NCI-H446 treated with DMSO at 0.1 percent for 48 hours (cell line): Measurements from ENCODE around the gene CHCHD6.

Source experiments
- DNase-seq: peaks from one replicate; lab custom pipeline; 2025; lab: John Stamatoyannopoulos, UW

The CHCHD6 gene

GRCh38 chr3:126896067-126896441, 192.0 kb downstream of the CHCHD6 start:
- DNase-seq = no peak

GRCh38 chr3:126896968-126897367, 192.9 kb downstream of the CHCHD6 start:
- DNase-seq = no peak

- DNase-seq = no peak
Measured at GRCh38 chr3:126897943-126898342, 193.9 kb downstream of the CHCHD6 start.

DNA sequence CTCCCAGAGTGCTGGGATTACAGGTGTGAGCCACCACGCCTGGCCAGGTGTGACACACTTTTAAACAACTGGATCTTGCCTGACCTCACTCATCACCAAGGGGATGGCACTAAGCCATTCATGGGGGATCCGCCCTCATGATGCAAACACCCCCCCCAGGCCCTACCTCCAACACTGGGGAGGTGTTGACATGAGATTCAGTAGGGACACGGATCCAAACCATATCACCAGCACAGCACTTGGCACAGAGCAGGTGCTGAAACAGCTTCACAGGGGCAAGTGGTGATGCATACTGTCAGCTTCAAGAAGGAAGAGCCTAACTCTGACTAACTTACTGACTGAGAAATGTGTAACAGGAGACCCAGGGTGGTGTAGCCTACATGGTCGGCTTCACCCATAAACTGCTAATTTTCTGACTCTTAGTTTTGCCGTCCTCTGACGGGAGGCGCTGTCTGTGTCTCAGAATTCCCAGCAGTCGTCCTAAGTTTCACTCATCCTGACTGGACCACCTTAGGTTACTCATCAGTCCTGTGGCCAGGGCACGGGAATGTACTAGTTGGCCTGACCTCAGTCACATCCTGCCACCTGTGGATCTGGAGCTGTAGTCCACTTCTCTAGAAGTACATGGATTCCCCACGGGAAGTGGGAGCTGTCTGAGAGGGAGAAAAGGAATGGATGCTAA, 197.0 kb downstream of the CHCHD6 start:
- no peak for DNase-seq

DNA sequence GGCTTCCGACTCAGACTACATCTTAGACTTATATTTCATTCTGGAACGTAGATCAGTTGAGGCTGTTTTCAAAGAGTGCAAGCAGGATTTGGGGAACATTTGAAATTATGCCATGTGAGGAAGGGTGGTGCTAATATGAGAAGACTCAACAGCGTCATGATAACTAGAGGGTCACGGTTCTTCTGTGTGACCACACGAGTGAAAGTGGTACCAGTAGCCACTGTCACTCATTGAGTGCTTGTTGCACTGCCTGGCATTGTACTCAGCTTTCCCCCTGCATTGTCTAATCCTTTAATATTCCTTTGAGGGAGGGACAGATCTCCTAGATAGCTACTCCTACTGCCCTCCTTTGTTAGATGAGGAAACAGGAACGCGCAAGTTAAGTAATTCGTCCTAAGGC, 197.6 kb downstream of the CHCHD6 start:
- no peak for DNase-seq

DNA sequence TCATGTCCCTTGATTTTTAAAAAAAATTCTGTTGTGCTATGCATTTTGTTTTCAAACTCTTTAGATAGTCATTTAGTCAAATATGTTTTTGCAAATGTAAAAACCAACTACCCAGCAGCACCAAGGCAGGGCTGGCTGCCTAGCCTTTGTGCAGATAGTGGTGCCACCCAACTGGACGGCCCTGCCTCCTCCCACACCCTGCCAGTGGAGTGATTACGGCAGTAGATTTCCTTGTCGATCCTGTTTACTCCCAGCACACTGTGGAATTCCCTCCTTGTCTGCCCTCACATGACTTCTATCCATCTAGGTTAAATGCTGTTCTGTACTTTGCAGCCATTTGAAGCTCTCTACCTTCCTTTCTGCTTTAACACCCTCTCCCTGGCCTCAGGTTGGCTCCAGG, 199.5 kb downstream of the CHCHD6 start:
- no peak for DNase-seq

GRCh38 chr3:126907557-126907956, 203.5 kb downstream of the CHCHD6 start:
- DNase-seq = no peak

DNA sequence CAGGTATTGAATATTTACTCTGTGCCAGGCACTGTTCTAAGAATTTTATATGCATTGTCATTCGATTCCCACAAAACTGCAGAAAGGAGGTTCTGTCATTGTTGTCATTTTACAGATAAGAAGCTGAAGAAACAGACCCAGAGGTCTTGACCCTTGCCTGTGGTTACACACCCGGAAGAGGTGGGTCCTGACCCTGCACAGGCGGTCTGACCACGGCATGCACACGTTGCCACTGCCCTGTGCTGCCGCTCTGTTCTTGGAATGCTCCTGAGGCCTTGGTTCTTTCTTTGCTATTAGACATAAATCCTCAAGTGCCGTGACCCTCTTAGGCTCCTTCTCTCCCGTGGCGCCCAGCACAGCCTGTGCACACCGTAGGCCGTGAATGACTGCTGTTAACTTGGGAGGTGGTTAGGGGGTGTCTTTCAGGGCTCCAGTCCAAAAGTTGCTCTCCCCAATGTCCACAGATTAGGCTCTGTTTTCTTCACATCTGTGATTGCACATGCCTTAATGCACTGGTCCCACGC, 204.8 kb downstream of the CHCHD6 start:
- no peak for DNase-seq

DNA sequence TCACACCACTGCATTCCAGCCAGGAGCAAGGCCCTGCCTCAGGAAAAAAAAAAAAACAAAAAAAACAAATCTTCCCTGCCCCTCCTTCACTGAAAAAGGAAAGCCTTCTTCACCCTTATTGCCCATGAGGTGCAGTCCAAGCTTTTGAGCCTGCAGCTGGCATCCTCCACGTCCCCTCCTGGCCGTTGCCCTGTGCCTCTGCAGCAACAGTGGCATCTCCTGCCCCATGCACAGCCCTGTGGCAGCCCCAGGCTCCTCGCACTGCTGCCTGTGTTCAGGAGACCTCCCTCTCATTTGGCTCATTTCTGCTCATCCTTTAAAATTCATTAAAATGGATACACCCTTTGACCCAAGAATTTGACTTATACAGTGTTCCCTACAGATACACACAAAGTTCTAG, 206.2 kb downstream of the CHCHD6 start:
- DNase-seq = no peak

DNA sequence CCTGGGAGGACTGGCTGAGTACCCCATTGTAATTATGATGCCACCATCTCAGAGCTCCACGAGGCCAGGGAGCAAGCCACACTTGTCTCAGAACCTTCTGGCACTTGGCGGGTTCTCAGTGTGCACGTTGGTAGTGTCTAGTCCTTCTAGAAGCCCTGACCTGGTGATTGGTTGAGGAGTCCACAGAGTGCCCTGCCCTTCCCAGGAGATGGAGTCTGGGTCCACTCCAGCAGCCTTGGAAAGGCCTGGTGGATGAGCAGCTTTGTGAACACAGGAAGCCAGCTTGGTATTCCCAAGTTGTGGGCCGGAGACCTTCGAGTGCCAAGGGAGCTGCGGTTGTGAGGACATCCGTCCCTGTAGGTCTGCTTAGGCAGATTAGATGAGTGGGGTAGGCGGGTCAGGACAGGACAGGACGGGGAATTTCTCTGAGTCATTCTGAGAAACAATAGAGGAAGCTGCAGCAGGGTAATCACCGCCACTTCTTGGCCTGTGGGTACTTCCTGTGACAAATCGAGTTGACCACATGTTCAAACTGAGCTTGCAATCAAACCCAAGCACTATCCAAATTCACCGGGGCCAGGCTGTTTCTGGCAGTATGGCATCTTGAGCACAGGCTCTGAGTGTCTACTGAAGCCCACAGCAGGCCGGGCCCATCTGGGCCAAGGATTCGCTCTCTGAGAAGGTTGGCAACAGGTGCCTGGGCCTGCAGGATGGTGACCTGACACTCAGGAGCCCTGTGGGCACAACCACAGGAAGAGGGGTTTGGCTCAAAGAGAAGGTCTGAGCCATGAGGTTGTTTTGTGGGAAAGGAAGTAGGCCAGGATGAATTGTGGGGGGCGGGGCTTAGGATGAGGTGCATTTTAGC, 207.4 kb downstream of the CHCHD6 start:
- DNase-seq = no peak

GRCh38 chr3:126912027-126912422, 208.0 kb downstream of the CHCHD6 start:
- DNase-seq = no peak

DNA sequence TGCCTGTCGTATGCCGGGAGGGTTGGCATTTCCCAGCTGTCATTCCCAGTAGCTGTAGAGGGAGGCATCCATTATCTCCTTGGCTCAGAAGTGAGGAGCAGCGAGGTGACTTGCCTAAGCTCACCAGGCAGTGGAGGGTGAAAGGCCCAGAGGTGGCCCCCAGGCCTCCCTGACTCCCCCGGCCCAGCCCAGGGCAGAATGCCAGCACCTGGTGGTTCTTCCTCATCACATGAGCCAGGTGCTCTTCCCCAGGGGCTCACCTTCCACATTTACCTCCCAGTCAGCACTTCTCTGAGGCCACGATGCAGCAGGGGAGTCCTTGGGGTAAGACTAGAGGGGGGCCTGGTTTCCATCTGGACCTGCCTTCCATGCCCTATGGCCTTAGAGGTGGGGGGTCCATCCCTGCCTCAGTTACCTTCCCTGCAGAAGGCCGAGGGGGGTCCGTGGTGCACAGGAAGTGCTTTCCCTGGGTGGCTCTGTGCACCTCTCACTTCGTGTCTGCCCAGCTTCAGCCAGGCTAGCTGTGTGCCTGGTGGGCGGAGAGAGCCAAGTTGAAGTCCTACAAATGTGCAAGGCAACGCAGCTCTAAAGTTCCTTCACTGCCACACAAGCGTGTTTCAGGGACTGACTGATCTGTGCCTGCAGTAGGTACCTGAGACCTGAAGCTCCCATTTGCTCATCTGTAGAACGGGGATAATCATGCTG, 208.6 kb downstream of the CHCHD6 start:
- no peak for DNase-seq

DNA sequence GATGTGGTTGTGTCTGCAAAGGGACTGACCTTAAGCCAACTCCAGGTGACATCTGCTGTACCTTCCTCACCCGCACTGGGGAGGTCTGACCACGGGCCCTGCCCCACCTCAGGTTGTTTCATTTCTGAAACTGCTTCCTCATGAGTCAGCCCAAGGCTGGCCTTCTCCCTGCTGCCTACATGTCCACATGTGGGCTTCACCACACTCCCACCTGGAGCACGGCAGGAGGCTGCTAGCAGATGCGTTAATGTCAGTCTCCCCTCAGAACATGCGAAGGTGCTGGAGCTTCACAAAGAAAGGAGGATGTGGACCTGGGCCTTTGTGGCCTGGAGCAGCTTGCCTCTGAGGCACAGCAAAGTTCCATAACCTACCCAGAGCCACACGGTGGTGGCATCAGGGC, 209.5 kb downstream of the CHCHD6 start:
- DNase-seq = no peak

DNA sequence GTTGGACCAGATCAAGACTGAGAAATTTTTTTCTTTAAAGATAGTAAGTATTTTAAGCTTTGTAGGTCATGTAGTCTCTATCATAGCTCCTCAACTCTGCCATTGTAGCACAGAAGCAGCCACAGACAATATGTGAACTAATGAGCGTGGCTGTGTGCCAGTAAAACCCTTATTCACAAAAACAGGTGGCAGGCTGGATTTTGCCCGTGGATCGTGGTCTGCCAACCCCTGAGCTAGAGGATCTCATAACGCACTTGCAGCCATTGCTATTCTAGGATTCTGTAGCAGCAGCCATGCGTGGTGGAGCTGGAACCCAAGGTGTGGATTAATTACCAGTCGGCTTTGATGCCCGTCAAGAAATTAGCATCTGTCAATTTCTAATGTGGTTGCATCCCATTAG, 210.2 kb downstream of the CHCHD6 start:
- DNase-seq = no peak

DNA sequence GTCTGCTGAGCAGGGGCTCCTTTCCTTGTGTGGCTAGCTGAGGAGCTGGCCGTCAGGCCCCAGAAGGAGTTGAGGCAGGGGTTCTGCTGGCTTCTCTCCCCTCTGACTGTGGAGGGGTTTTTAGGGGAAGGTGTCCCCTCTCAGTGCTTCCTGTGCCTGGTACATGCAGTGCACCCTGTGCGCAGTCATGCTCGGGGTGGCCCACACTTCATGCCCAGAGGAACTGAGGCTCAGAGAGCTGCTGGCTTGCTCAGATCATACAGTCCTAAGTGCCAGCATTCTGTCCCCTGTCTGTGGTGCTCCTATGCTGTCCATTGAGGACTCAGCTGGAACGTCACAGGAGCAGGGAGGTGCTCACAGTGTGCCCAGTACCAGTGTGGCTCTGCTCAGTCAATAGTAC, 211.0 kb downstream of the CHCHD6 start:
- DNase-seq = no peak

DNA sequence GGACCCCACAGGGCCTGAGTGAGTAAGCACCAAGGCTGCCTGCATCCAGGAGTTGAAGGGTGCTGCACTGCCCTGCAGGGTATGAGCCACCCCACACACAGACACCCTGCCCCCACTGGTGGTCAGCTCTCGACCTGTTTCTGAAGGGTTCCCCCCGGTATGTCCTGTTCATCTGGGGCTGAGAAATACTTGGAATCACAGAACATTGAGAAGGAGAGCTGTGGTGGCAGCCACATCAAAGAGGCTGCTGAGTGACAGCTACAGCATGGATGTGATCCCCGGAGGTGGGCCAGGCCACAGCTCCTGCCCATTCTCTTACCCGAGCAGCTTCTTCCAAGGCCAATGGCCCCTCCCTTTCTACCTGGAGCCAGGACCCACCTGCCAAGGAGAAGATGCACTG, 212.5 kb downstream of the CHCHD6 start:
- DNase-seq = no peak

GRCh38 chr3:126917232-126917804, 213.3 kb downstream of the CHCHD6 start:
- no peak for DNase-seq

DNA sequence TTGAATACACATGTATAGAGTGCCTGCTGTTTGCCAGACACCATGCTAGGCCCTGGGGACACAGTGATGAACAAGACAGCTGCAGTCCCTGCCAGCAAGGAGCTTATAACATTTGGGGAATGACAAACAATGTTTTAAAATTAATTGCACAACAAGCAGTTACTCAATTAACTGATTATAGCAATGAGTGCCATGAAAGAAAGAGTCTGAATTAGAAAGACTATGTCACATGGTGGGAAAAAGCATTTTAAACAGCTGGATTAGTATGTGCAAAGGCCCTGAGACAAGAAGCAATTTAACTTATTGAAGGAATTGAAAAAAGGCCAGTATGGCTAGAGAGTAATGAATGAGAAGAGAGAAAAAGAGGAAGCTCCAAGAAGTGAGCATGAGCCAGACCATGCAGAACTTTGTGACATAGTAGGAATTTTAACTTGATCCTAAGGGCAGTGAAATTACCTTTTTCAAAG, 214.3 kb downstream of the CHCHD6 start:
- no peak for DNase-seq

GRCh38 chr3:126921085-126921824, 217.2 kb downstream of the CHCHD6 start:
- DNase-seq = no peak

DNA sequence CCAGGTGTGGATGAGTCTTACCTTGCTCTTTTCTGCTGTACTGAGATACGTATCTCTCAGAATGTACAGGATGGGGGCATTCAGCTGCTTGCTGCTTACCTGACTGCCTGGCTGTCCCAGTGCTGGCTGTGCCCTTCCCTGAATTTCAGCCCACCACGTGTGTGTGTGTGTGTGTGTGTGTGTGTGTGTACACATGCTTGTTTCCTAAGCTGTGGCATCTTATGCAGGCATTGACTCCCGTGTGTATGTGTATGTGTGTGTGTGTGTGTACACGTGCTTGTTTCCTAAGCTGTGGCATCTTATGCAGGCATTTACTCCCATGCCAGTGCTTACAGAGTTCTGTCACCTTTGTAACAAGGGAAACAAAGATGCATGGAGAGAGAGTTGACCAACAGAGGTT, 218.4 kb downstream of the CHCHD6 start:
- DNase-seq = no peak

DNA sequence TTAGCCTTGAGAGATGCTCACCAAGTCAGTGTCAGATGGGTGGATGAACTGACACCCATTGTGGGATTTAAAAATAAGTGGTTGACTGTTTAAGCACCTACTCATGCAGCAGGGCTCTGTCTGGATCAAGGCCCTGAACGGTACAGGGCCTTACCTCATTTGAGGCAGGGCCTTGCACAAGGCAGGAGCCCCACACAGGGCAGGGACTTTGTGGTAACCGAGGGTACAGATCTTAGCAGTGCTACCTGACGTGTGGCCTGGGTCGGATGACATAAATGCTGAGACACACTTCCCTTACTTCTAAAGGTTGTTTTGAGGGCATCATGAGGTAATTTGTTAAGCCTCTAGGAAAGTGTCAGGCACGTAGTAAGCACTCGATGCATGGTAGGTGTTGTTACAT, 219.4 kb downstream of the CHCHD6 start:
- DNase-seq = no peak

DNA sequence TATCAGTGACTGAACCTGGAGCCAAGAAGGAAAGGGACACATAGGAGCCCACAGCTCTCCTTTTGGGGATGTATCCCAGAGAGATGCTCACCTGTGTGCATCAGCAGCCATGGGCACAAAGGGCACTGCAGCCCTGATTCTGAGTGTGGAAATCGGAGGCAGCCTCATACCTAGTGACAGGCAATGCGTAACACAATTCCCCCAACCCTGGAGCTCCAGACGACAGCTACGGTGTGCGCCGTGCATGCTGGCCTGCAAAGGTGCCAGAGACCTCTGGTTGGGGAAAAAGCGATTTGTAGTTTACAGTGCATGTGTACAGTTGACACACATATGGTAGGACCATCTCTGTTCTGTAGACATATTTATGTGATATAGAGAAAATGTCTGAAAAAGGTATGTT, 219.9 kb downstream of the CHCHD6 start:
- DNase-seq = no peak
